ENCODE results near the gene CDAN1.
A peak's percentile ranks its signal among the peaks of the same experiment; 100 is the strongest.
"Not testable (repeated sequence)": the region's sequence is repeated elsewhere in the genome, so short reads cannot be mapped to it uniquely, and the experiment has no call there.

Gene CDAN1

DNA sequence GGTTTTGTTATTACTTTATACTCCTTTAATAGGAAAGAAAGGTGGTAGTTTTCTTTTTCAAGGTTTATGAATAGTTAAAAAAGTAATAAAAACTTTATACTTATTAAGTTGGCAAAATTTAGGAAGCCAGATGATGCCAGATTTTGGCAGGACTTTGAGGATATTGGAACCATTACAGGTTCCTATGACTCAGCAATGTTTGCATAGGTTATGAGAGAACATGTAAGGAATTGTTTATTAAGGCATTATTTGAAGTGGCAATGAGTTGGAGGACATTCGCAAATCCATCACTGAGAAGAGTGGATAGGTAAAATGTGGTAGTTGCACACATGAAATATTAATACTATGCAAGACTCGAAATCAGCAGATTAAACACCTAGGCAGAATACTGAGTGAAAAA, 29.9 kb downstream of the CDAN1 start:
- no peak for DNase-seq

DNA sequence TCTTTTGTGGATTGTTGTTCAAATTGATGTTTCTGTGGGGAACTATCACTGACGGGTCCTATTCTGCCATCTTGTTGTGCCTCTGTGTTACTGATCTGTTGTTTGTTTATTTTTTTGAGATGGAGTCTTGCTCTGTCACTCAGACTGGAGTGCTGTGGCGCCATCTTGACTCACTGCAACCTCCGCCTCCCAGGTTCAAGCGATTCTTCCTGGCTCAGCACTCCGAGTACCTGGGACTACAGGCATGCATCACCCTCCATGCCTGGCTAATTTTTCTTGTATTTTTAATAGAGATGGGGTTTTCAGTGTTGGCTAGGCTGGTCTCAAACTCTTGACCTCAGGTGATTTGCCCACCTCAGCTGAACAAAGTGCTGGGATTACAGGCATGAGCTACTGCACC, 31.6 kb downstream of the CDAN1 start:
- DNase-seq: no peak

DNA sequence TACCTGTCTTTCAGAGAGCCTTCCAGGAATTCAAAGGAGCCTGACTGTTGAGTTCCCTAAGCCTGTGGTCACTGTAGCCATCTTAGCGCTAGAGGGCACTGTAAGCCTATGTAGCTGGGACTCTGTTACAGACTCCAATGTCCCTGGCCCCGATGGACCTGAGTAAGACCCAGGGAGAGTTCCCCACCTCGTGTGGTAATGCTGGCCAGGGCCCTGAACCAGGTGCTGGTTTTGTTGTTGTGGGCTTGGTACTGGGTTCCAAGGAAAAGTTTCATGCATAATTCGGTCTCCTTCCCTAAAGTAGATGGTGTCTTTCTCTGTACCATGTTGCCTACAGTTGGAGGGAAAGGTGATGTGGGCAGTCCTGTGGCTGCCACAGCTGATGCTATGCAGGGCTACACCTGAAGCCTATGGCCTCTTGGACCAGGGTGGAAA, 32.4 kb downstream of the CDAN1 start:
- DNase-seq: peak; percentile 32

DNA sequence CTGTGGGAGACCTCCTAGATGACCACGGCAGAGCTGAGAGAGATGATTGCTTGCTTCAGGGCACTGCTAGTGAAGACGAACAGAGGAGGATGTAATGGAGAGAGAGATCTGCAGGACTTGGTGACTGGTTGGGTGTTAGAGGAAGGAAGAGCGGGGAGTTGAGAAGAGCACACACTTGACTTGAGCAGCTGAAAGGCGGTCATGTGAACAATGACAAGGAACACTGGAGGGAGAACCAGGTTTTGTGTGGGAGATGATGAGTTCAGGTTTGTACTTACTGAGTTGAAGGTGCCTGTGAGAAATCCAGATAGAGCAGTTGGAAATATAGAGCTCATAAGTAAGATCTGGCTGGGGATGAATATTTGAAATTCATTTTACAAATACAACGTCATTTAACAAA, 40.3 kb downstream of the CDAN1 start:
- no peak for DNase-seq

DNA sequence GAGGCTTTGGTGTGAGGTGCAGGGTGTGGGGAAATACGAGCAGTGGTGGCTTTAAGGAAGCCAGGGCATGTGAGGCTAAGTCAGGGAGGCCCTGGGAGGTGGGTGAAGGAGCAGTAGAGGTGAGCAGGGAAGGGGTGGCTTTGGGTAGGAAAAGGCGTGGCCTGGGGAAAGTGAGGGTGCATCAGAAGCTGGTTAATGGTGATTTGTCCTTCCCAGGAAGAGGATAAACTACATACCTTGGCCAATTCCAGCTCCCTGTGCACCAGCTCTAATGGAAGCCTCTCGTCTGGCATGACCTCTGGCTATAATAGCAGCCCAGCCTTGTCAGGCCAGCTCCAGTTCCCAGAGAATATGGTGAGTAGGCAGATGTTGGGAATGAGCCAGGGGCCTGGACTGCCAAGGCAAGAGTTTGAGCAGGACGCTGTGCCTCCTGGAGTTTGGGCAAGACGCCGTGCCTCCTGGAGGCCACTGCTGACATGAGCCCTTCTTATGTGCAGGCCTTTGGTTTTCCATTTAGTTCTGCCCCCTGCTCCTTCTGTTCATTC, 41.3 kb downstream of the CDAN1 start:
- DNase-seq: no peak

DNA sequence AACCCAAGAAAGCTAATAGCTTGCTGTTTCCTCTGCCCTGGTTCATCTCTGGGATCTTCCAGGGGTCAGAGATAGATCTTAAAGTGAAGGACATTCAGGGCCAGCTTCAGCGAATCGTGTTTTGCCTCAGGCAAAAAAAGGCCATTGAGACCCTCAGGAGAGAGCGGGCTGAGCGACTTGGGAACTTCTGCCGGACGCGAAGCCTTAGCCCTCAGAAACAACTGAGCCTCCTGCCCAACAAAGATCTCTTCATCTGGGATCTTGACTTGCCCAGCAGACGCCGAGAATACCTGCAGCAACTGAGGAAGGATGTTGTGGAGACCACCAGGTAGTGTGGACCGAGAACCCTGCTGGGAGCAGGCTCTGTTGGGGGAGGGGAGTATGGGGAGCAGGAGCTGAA, 42.5 kb downstream of the CDAN1 start:
- DNase-seq: no peak

DNA sequence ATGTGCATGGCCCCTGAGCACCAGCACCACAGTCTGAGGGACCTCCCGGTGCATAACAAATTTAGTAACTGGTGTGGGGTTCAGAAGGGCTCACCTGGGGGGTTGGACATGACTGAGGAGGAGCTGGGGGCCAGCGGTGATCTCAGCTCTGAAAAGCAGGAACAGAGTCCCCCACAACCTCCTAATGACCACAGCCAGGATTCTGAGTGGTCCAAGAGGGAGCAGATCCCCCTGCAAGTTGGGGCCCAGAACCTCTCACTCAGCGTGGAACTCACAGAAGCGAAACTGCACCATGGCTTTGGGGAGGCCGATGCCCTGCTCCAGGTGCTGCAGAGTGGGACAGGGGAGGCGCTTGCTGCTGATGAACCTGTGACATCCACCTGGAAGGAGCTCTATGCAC, 43.0 kb downstream of the CDAN1 start:
- no peak for DNase-seq

DNA sequence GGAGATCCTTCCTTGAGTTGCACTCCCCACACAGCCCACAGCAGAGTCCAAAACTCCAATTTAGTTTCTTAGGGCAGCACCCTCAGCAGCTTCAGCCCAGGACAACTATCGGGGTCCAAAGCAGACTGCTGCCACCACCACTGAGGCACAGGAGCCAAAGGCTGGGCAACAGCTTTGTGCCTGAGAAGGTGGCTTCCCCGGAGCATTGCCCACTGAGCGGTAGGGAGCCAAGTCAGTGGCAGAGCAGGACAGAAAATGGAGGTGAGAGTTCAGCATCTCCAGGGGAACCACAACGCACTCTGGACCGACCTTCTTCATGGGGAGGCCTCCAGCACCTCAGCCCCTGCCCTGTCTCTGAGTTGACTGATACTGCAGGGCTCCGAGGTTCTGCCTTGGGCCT, 43.4 kb downstream of the CDAN1 start:
- no peak for DNase-seq

DNA sequence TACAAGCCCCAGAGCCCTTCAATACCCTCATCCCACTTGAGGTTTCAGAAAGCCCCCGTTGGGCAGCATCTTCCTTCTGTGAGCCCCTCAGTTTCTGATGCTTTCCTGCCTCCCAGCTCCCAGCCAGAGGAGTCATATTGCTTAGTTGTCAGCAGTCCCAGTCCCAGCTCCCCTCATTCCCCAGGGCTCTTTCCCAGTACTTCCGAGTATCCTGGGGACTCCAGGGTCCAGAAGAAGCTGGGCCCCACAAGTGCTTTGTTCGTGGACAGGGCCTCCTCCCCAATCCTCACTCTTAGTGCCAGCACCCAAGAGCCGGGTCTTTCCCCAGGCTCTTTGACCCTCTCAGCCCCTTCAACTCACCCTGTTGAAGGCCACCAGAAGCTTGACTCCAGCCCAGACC, 43.9 kb downstream of the CDAN1 start:
- DNase-seq: no peak

DNA sequence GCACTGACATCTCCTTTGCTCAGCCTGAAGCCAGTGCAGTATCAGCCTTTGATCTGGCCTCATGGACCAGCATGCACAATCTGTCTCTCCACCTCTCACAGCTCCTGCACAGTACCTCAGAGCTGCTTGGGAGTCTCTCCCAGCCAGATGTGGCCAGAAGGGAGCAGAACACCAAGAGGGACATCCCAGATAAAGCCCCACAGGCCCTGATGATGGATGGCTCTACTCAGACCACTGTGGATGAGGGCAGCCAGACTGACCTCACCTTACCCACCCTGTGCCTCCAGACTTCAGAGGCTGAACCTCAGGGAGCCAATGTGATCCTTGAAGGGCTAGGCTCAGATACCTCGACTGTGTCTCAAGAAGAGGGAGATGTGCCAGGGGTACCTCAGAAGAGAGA, 44.4 kb downstream of the CDAN1 start:
- no peak for DNase-seq

DNA sequence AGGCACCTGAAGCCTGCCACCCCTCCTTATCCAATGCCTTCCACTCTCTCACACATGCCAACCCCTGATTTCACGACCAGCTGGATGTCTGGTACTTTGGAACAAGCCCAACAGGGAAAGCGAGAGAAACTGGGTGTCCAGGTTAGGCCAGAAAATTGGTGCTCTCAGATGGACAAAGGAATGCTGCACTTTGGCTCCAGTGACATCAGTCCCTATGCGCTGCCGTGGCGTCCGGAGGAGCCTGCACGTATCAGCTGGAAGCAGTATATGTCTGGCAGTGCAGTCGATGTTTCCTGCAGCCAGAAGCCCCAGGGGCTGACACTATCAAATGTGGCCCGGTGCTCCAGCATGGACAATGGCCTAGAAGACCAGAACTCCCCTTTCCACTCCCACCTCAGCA, 45.2 kb downstream of the CDAN1 start:
- DNase-seq: no peak

DNA sequence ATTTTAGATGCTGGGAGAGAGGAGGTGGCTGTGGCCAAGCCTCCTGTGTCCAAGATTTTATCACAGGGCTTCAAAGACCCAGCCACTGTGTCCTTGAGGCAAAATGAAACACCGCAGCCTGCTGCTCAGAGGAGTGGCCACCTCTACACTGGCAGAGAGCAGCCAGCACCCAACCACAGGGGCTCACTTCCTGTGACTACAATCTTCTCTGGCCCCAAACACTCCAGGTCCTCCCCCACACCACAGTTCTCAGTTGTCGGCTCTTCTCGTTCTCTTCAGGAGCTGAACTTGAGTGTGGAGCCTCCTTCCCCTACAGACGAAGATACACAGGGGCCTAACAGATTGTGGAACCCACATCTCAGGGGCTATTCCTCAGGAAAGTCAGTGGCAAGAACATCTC, 45.6 kb downstream of the CDAN1 start:
- DNase-seq: no peak

DNA sequence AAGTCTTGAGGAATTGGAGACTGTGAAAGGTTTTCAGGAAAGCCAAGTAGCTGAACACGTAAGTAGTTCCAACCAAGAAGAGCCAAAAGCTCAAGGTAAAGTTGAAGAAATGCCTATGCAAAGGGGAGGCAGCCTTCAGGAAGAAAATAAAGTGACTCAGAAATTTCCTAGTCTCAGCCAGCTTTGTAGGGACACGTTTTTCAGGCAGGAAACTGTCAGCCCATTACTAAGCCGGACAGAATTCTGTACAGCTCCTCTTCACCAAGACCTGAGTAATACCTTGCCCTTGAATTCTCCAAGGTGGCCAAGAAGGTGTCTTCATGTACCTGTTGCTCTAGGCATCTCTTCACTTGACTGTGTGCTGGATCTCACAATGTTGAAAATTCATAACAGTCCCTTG, 48.6 kb downstream of the CDAN1 start:
- DNase-seq: no peak

DNA sequence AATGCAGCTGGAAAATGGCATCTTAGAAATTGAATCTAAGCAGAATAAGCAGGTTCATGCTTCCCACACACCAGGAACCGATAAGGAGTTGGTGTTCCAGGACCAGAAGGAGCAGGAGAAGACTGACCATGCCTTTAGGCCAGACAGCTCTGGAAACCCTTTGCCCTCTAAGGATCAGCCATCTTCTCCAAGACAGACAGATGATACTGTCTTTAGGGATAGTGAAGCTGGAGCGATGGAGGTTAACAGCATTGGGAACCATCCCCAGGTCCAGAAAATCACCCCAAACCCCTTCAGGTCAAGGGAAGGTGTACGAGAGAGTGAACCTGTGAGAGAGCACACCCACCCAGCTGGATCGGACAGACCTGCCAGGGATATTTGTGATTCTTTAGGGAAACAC, 49.2 kb downstream of the CDAN1 start:
- no peak for DNase-seq

DNA sequence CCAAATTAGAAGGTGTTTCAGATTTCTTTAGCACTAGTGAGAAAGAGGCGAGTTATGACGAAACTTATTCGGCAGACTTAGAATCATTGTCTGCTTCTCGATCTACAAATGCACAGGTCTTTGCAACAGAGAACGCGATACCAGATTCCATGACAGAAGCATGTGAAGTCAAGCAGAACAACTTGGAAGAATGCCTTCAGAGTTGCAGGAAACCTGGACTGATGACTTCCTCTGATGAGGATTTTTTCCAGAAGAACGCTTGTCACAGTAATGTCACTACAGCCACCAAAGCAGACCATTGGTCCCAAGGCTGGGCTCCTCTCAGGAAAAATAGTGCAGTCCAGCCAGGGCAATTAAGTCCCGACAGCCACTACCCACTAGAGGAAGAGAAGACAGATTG, 50.6 kb downstream of the CDAN1 start:
- DNase-seq: no peak

DNA sequence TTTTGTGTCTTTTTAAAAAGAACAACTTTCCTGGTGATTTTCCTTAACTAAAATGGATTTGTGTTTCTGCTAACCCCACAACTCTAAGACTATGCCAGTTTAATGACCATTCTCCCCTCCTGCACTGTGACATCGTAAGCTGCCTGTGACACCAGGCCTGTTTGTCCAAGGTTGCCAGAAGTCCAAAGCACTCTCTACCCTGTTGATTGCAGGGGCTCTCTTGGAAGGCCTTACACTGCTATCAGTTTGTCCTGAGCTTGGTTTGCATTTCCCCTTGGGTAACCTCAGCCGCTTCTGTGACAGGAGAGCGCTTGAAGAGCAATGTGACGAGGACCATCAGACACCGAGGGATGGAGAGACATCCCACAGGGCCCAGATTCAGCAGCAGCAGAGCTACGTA, 55.8 kb downstream of the CDAN1 start:
- no peak for DNase-seq

DNA sequence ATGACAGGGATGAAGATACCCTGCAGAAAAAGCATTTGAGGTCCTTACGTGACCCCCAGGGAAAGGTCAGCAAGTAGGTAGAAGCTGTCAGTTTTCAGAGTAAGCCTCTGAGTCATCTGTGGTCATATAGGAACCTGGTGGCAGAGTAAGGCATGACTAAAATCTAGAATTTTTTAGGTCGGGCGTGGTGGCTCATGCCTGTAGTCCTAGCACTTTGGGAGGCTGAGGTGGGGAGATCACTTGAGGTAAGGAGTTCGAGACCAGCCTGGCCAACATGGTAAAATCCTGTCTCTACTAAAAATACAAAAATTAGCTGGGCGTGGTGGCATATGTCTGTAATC, 56.8 kb downstream of the CDAN1 start:
- not testable (repeated sequence) for DNase-seq

DNA sequence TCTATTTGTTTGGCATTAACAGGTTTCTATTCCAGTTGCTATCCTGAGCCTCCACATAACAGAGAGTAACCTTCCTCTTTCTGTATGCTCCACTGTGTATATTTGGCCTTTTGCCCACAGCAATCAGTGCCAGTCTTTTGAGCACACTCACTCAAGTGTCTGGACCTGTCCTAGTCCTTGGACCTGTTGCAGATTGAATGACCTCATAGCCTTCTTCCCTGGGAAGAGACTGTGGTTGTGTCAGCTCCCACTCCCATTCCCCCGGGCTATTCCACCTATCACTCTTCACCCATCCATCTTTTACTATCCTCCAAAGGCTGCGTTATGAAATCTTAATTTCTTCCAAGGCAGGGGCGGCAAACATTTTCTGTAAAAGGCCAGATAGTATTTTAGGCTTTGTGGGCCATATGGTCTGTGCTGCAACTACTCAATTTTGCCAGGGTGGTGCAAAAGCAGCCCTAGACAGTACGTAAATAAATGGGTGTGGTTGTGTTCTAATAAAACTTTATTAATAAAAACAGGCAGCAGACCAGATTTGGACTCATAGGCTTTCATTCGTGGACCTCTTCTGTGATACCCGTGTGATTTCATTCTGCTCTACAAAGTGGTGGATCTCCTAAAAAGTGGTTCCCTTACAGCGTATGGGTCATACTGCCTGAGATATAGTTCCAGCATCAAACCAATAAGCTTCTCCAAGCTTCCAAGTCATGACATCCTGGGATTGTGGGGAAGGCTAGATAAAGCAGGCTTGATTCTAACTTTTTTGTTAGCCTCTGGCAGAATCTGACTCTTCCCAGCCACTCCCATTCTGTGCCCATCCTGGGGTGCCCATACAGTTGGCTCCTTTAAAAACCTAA, 57.4 kb downstream of the CDAN1 start:
- no peak for DNase-seq

DNA sequence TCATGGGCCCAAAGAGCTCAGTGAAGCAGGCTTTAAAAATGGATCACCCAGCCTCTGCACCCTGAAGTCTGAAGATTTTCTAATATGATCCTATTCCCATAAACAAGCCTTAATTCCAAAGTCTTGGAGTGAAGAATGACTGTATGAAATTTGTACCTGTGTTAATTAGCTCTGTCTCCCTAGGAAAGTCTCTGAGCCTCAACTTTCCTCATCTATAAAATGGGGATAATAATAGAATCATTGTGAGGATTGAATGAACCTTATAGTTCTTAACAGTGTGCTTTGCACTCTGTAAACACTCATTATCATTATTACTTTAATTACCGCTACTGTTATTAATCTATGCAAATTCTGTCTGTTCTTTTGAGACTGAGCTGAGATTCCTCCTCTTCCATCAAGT, 61.9 kb downstream of the CDAN1 start:
- DNase-seq: no peak

DNA sequence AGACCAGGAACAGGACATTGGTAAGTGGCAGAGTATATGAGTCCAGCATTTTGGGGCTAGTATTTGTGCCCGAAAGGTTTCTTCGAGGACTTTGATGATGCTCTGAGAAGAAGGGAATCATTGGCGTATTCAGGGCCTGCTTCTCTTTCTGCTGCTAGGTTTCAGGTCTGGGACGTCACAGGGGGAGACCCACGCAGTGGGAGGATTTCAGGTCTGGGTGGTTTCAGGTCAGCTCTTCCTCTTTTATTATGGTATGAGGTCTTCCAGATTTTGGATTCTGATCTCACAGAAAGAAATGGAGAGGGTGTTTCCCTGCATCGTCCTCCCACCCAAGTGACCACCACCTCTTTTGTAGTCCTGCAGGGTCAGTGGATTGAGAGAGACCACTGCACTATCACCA, 62.5 kb downstream of the CDAN1 start:
- no peak for DNase-seq
